HAP-1 (cell line): Measurements from ENCODE around the gene GRM5.
"Not testable (repeated sequence)": the region's sequence is repeated elsewhere in the genome, so short reads cannot be mapped to it uniquely, and the experiment has no call there.

Source experiments
- DNase-seq, 2 experiments: peaks; one replicate each; pipeline ENCODE4 v3.0.0-alpha.2; 2016 to 2020; ENCODE audit warnings: low spot score in 2 of 2
- H3K27me3 ChIP-seq: fragments of 250-450 bp; sonication (Bioruptor Pico); 2 replicates; pipeline ENCODE4 v1.5.1; 2020; ENCODE audit warnings: low read depth, mild to moderate bottlenecking, moderate library complexity
- H3K36me3 ChIP-seq: fragments of 250-450 bp; sonication (Bioruptor Pico); replicated peaks from 2 replicates; pipeline ENCODE4 v1.5.1; 2020; ENCODE audit warnings: mild to moderate bottlenecking
- H3K4me1 ChIP-seq: fragments of 250-450 bp; sonication (Bioruptor Pico); 2 replicates; pipeline ENCODE4 v1.5.1; 2020; ENCODE audit warnings: mild to moderate bottlenecking
- H3K4me3 ChIP-seq: fragments of 250-450 bp; sonication (Bioruptor Pico); 2 replicates; pipeline ENCODE4 v1.5.1; 2020; ENCODE audit warnings: mild to moderate bottlenecking, moderate library complexity
- H3K9me3 ChIP-seq: fragments of 250-450 bp; sonication (Bioruptor Pico); 2 replicates; pipeline ENCODE4 v1.5.1; 2020; ENCODE audit warnings: mild to moderate bottlenecking, moderate library complexity
- in situ Hi-C: fragments of 300-500 bp; cut with MboI; formaldehyde crosslinking; loops from 3 replicates; pipeline ENCODE4 v1.14.3; 2020; ENCODE audit warnings: low sequenced_read_pairs, inconsistent platforms, mixed read lengths

GRM5 gene

DNA sequence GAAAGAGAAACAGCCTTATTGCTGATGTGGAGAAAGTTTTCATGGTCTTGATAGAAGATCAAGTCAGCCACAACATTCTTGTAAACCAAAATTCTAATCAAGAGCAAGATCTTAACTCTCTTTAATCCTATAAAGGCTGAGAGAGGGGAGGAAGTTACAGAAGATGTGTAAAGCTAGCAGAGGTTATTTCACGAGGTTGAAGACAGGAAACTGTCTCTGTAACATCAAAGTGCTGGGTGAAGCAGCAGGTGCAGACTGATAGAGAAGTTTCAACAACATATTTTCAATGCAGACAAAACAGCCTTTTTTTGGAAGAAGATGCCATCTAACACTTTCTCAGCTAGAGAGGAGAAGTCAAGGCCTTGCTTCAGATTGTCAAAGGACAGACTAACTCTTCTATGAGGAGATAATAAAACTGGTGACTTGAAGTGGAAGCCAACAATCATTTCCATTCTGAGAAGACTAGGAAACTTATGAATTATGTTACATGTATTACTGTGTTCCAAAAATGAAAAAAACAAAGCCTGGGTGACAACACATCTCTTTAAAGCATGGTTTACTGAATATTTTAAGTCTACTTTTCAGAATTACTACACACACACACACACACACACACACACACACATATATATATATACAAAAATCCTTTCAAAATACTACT lies 221.9 kb downstream of the GRM5 start:
- H3K36me3 ChIP-seq, H3K9me3 ChIP-seq, H3K27me3 ChIP-seq, H3K4me3 ChIP-seq, H3K4me1 ChIP-seq, DNase-seq, in situ Hi-C loops: not testable (repeated sequence)

DNA sequence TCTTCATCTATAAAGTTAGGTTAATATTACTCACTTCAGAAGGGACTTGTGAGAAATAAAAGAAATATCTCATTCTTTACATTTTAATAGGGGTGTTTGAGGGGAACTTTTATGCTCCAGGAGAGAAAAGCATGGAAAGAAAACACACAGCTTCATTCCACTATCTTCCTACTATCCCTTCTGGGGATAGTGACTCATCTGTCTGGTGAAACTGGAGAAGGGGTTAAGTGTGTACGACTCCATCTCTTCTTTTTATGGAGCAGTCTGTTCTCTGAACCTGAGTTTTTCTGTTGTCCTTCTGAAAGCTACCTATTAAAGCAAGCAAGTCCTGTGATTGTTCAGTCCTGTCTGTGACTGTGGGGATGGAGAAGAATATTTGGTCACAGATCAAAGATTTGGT lies 227.6 kb downstream of the GRM5 start:
- H3K36me3 ChIP-seq, H3K4me3 ChIP-seq, H3K4me1 ChIP-seq, DNase-seq, H3K27me3 ChIP-seq, in situ Hi-C loops, H3K9me3 ChIP-seq: not testable (repeated sequence)

DNA sequence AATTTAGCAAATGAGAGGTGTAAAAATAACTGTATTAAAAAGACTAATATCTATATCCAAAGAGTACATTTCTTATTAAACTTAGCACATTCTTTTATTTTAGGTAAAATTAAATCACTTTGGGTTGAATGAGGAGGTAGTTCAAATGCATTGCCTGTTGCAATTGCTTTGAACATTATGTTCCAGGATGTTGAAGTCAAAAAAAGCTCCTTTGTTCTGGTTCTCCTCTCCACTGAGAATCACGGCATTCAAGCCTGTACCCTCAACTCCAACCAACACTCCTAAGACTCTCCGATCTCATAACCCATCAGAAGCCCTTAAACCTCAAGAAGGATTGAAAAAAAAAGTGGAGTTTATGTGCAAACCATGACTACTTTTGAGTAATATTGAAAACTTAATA lies 230.1 kb downstream of the GRM5 start:
- H3K27me3 ChIP-seq, H3K4me1 ChIP-seq, in situ Hi-C loops, DNase-seq, H3K36me3 ChIP-seq, H3K9me3 ChIP-seq, H3K4me3 ChIP-seq: not testable (repeated sequence)

DNA sequence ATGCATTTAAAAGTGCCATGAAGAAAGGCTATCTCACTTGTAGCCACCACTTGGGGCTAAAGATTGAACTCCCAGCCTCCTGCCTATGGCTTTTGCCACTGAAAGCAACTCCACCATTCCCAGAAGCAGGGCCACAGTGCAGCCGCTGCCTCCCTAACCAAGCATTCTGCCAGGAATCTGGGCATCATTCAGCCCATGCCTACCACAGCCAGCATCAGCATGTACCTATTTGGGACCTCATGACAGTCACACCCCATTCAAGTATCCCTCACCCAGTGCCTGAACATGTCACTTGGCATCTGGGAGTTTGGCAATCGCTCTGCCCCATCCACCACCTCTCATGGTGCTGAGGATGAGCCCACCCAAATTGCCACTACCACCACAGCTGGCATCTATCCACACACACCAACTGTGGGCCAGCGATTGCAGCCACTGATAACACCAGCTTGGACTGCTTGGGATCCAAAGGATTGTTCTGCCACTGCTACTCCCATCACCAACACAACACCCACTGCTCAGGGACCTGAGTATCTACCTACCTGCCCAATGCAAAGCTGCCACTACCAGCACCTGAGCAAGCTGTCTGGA lies 234.4 kb downstream of the GRM5 start:
- Histone ChIP-seq H3K9me3 (no peaks in the 10 kb centered on the region), H3K4me3 (no peak overlapping the region), H3K27me3 (no peaks in the 10 kb centered on the region), H3K4me1 (no peaks in the 10 kb centered on the region), H3K36me3 (no peaks in the 10 kb centered on the region)
- in situ Hi-C loops: no loop called here
- no peak for DNase-seq

DNA sequence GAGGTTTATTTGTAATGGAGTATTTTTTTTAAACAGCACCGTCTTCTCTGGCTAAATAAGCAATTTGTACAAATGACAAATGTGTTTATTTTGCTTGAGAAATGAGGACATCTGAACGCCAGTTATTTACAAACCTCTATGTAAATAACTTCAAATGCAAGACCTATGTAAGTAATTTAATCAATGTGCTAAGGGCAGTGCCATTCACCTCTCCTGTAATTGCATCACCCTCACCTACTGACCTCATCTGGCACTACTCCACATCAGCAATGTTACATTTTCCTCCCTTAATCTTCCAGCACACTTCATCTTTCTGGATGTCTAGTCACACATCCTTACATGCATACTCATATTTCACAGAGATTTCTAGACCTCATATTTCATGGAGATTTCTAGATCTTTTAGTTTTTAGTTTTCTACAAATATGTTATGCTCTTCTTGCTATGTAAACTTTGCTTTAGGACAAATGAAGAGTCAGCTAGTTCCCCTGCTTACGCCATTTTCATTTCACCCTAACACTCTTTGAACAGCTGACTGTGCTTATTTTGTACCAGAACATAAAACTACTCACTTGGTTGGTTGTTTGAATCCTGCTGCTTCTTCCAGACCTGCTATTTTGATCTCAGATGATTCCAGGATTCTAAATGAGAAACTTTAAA lies 238.6 kb downstream of the GRM5 start:
- no peak overlapping the region for H3K4me3 ChIP-seq
- H3K27me3 ChIP-seq: no peaks in the 10 kb centered on the region
- no peaks in the 10 kb centered on the region for H3K36me3 ChIP-seq
- H3K9me3 ChIP-seq: no peaks in the 10 kb centered on the region
- no peaks in the 10 kb centered on the region for H3K4me1 ChIP-seq
- in situ Hi-C loops: no loop called here
- no peak for DNase-seq

- H3K27me3 ChIP-seq: no peaks in the 10 kb centered on the region
- H3K9me3 ChIP-seq: no peaks in the 10 kb centered on the region; the same call in 1 of the 2 replicates
- H3K4me1 ChIP-seq: no peaks in the 10 kb centered on the region
- no peaks in the 10 kb centered on the region for H3K36me3 ChIP-seq
- H3K4me3 ChIP-seq: no peak overlapping the region
- in situ Hi-C loops: no loop called here
- DNase-seq: no peak
These were observed 246.2 kb downstream of the GRM5 start for GRCh38 chr11:88819616-88820015.

DNA sequence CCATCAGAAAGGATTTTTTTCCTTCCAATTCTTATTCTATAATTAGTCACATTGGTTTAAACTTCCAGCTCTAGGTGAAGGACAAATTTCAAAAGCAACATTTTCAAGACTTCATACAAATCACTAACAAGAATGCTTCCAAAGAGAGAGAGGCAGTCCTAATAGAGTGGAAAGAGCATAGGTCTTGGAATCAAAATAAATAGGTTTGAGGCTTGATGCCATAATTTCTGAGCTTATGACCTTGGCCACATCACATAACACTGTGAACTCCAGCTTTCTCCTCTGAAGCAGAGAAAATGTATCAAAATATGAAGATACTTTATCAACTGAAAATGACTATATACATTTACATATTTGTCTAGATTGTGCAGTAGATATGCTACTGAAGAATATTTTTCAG lies 246.8 kb downstream of the GRM5 start:
- no peak for DNase-seq
- H3K4me3 ChIP-seq: no peak overlapping the region
- no peaks in the 10 kb centered on the region for H3K27me3 ChIP-seq
- no peaks in the 10 kb centered on the region; the same call in 1 of the 2 replicates for H3K9me3 ChIP-seq
- no peaks in the 10 kb centered on the region for H3K4me1 ChIP-seq
- no peaks in the 10 kb centered on the region for H3K36me3 ChIP-seq
- in situ Hi-C loops: no loop called here

GRCh38 chr11:88815505-88815904 lies 250.3 kb downstream of the GRM5 start:
- no peak for DNase-seq
- H3K4me3 ChIP-seq: no peak overlapping the region
- no peaks in the 10 kb centered on the region for H3K27me3 ChIP-seq
- in situ Hi-C loops: no loop called here
- no peaks in the 10 kb centered on the region for H3K36me3 ChIP-seq
- H3K9me3 ChIP-seq: no peaks in the 10 kb centered on the region; the same call in 1 of the 2 replicates
- no peaks in the 10 kb centered on the region for H3K4me1 ChIP-seq

- in situ Hi-C loops: no loop called here
- Histone ChIP-seq H3K36me3 (no peaks in the 10 kb centered on the region), H3K27me3 (no peaks in the 10 kb centered on the region), H3K9me3 (no peaks in the 10 kb centered on the region; the same call in 1 of the 2 replicates), H3K4me3 (no peak overlapping the region), H3K4me1 (no peaks in the 10 kb centered on the region)
- no peak for DNase-seq
These were observed 251.7 kb downstream of the GRM5 start for GRCh38 chr11:88814076-88814475.

DNA sequence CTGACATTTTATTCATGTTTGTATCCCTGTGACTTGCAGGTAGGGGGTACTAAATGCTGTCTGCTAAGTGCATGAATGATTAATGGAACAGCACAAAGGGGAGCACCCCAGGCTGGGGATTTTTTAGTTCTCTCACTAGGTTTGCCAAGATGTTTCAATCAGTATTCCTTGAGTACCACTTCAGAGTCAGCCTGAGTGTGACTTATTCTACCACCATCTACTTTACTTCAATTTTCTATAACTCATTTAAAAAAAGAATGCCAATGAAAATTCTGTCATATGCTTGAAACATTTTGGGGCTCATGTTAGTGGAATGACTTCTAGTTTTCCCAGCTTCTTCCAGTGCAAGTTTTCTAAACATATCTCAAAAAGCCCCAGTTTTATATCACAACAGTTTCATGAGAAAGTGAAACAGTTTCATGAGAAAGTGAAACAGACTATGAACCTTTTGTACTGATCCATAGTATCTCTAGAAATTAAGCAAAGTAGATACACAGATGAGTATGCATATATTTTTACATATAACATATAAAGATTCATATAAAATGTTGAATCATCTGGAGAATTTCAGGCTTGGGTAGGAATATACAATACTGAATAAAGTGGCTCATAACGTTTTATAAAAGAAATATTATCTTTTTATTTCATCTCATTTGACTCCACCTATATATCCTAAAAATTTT lies 252.4 kb downstream of the GRM5 start:
- in situ Hi-C loops: no loop called here
- Histone ChIP-seq H3K4me3 (no peak overlapping the region), H3K36me3 (no peaks in the 10 kb centered on the region), H3K4me1 (no peaks in the 10 kb centered on the region), H3K9me3 (no peaks in the 10 kb centered on the region; the same call in 1 of the 2 replicates), H3K27me3 (no peaks in the 10 kb centered on the region)
- no peak for DNase-seq

DNA sequence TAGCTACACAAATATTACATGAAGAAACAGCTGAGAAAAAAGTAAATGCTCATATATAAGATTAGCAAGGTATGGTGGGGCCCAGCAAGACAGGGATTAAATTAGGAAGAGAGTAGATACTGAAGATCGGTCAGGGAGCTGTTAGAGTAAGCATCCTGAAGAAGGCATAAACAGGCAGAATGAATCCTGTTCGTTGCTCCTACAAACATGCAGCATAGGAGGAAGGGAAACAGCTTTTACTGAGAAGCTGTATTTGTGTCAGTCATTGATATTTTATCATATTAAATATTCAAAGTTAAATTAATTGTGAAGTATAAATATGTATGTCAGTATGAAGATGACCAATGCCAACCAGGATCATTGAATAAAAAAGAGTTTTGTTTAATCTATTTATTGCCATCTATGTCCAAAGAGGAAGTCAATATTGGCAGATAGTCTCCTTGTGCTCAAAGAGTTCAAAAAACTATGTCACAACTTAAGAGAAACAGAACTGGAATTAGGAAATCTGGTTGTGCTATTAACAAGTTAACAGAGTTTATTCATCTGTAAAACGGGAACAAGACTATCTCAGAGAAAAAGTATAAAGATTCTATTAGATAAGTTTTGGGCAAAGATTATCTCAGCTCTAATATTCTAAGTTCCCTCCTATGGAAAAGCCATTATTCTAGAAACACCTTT lies 255.2 kb downstream of the GRM5 start:
- Histone ChIP-seq H3K36me3 (no peaks in the 10 kb centered on the region), H3K4me1 (no peaks in the 10 kb centered on the region), H3K27me3 (no peaks in the 10 kb centered on the region), H3K9me3 (no peaks in the 10 kb centered on the region; the same call in 1 of the 2 replicates), H3K4me3 (no peak overlapping the region)
- no peak for DNase-seq
- in situ Hi-C loops: no loop called here

DNA sequence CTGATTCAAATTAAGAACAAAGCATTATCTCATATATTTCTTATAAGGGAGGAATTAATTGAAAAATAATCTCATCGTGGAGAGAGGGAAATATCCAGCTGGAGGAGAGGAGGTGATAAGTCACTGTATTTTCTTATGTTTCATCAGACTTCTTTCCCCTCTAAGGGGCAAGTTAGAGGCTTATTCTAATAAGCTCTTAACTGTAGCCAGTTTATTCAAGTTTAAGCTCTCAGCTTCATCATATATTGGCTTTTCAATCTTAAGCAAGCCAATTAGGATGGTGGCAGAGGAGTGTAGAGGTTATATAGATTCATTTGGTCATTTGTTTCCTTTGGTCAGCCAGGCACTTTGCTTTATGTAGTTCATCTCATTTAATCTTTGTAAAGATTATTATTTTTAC lies 256.7 kb downstream of the GRM5 start:
- Histone ChIP-seq H3K4me1 (no peaks in the 10 kb centered on the region), H3K27me3 (no peaks in the 10 kb centered on the region), H3K9me3 (no peaks in the 10 kb centered on the region), H3K36me3 (no peaks in the 10 kb centered on the region), H3K4me3 (no peak overlapping the region)
- in situ Hi-C loops: no loop called here
- DNase-seq: no peak

GRCh38 chr11:88807349-88807748 lies 258.4 kb downstream of the GRM5 start:
- Histone ChIP-seq H3K36me3 (no peaks in the 10 kb centered on the region), H3K4me3 (no peak overlapping the region), H3K4me1 (no peaks in the 10 kb centered on the region), H3K27me3 (no peaks in the 10 kb centered on the region), H3K9me3 (no peaks in the 10 kb centered on the region)
- in situ Hi-C loops: no loop called here
- no peak for DNase-seq
